IMR-90 (cell line): Measurements from ENCODE around the gene TEPSIN. TPM values are rescaled to one million over a fixed set of nuclear protein-coding genes. Genes with fewer than 3 reads are reported as not detected.

ENCODE experiments used
- ATAC-seq: fragments of 200-7000 bp; cut with Tn5 transposase; 2 replicates; pipeline ENCODE4 v1.9.1; 2020; ENCODE audit warnings: low read depth, mild to moderate bottlenecking, moderate library complexity
- BruUV-seq: library from RNA; stranded (reverse); fragments of 400-500 nt; replicated peaks from 2 replicates; lab custom pipeline; 2021; lab: Mats Ljungman, UMichigan
- CTCF ChIA-PET: fragments of 300-600 bp; formaldehyde crosslinking; extraction: SDS; loops from one replicate; lab custom pipeline; 2021; ENCODE audit warnings: antibody characterized with exemption; lab: Yijun Ruan, JAX
- POLR2A ChIA-PET: fragments of 300-600 bp; sonication (Branson Sonifier 250); formaldehyde crosslinking; loops from one replicate; lab custom pipeline; 2022; ENCODE audit warnings: antibody characterized with exemption; ENCODE audit not compliant: unreplicated experiment; lab: Charles Lee
- DNase-seq: peaks from one replicate; pipeline ENCODE4 v3.0.0; 2013
- H2AFZ ChIP-seq: replicated peaks from 2 replicates; pipeline ENCODE3; 2013; ENCODE audit warnings: low read length, mild to moderate bottlenecking; ENCODE audit not compliant: poor library complexity
- H2AK5ac ChIP-seq: 2 replicates; pipeline ENCODE4 v1.6.1; 2013; ENCODE audit warnings: low read depth, low read length, inconsistent platforms
- H2AK9ac ChIP-seq: replicated peaks from 2 replicates; pipeline ENCODE3; 2013; ENCODE audit warnings: mild to moderate bottlenecking, low read depth, low read length, moderate library complexity; ENCODE audit not compliant: poor library complexity
- H2BK120ac ChIP-seq: 2 replicates; pipeline ENCODE4 v1.6.1; 2013; ENCODE audit warnings: low read depth, low read length, inconsistent platforms
- H2BK15ac ChIP-seq: 3 replicates; pipeline ENCODE4 v1.6.1; 2013; ENCODE audit warnings: low read depth, low read length, inconsistent platforms
- H2BK20ac ChIP-seq: 2 replicates; pipeline ENCODE4 v1.6.1; 2013; ENCODE audit warnings: low read depth, mild to moderate bottlenecking, inconsistent platforms, low read length, moderate library complexity
- H2BK5ac ChIP-seq: 2 replicates; pipeline ENCODE4 v1.6.1; 2013; ENCODE audit warnings: mild to moderate bottlenecking, low read depth, low read length, inconsistent platforms; ENCODE audit not compliant: poor library complexity, severe bottlenecking
- H3K14ac ChIP-seq: replicated peaks from 2 replicates; pipeline ENCODE4 v1.6.1; 2013; ENCODE audit warnings: low read depth, low read length, inconsistent platforms
- H3K18ac ChIP-seq: 2 replicates; pipeline ENCODE4 v1.6.1; 2013; ENCODE audit warnings: low read depth, low read length, control low read depth
- H3K23ac ChIP-seq: 2 replicates; pipeline ENCODE4 v1.6.1; 2013; ENCODE audit warnings: low read depth, low read length, inconsistent platforms
- H3K27ac ChIP-seq: 2 replicates; pipeline ENCODE4 v1.5.1; 2013; ENCODE audit warnings: mild to moderate bottlenecking, control low read depth, low read length; ENCODE audit not compliant: insufficient read depth
- H3K27me3 ChIP-seq: 2 replicates; pipeline ENCODE4 v1.6.1; 2013; ENCODE audit warnings: low read length; ENCODE audit not compliant: control insufficient read depth, insufficient read depth
- H3K36me3 ChIP-seq: 2 replicates; pipeline ENCODE4 v1.6.1; 2013; ENCODE audit warnings: low read length, mixed read lengths; ENCODE audit not compliant: control insufficient read depth, insufficient read depth
- H3K4ac ChIP-seq: 2 replicates; pipeline ENCODE4 v1.6.1; 2013; ENCODE audit warnings: low read depth, low read length, inconsistent platforms
- H3K4me1 ChIP-seq: 2 replicates; pipeline ENCODE4 v1.6.1; 2013; ENCODE audit warnings: low read length, mixed read lengths; ENCODE audit not compliant: control insufficient read depth, insufficient read depth
- H3K4me2 ChIP-seq: 2 replicates; pipeline ENCODE4 v1.6.1; 2013; ENCODE audit warnings: low read depth, mild to moderate bottlenecking, control low read depth, low read length, moderate library complexity
- H3K4me3 ChIP-seq: 2 replicates; pipeline ENCODE4 v1.5.1; 2013; ENCODE audit warnings: low read depth, mild to moderate bottlenecking, control low read depth, low read length, moderate library complexity; ENCODE audit not compliant: insufficient read depth
- H3K56ac ChIP-seq: 2 replicates; pipeline ENCODE4 v1.6.1; 2013; ENCODE audit warnings: low read length, inconsistent platforms; ENCODE audit not compliant: insufficient read depth; ENCODE audit errors: extremely low read depth
- H3K79me1 ChIP-seq, 2 experiments: 2 replicates each; pipeline ENCODE4 v1.6.1; 2013; ENCODE audit warnings: low read length in 2 of 2, inconsistent platforms in 1 of 2, low read depth in 1 of 2
- H3K9ac ChIP-seq: 2 replicates; pipeline ENCODE4 v1.6.1; 2013; ENCODE audit warnings: low read depth, low read length, control low read depth
- H3K9me1 ChIP-seq: 2 replicates; pipeline ENCODE4 v1.6.1; 2013; ENCODE audit warnings: low read length, inconsistent platforms; ENCODE audit not compliant: insufficient read depth
- H3K9me3 ChIP-seq: 2 replicates; pipeline ENCODE4 v1.6.1; 2013; ENCODE audit warnings: low read length; ENCODE audit not compliant: control insufficient read depth, insufficient read depth
- H4K20me1 ChIP-seq: 2 replicates; pipeline ENCODE4 v1.6.1; 2013; ENCODE audit warnings: low read length, inconsistent platforms; ENCODE audit not compliant: insufficient read depth
- H4K5ac ChIP-seq: 2 replicates; pipeline ENCODE4 v1.6.1; 2013; ENCODE audit warnings: mild to moderate bottlenecking, low read depth, low read length, control low read depth
- H4K8ac ChIP-seq, 2 experiments: 2 replicates each; pipeline ENCODE4 v1.6.1; 2013; ENCODE audit warnings: low read depth in 2 of 2, low read length in 2 of 2, control low read depth in 1 of 2, inconsistent platforms in 1 of 2
- H4K91ac ChIP-seq: 2 replicates; pipeline ENCODE4 v1.6.1; 2013; ENCODE audit warnings: low read depth, low read length, inconsistent platforms; ENCODE audit not compliant: insufficient read depth
- BHLHE40 ChIP-seq: fragments of 150-350 bp; IDR thresholded peaks from 2 replicates; pipeline ENCODE4 v1.6.1; 2016; ENCODE audit warnings: mild to moderate bottlenecking, low read depth, low read length
- CEBPB ChIP-seq: IDR thresholded peaks from 2 replicates; pipeline ENCODE4 v1.6.1; 2012; ENCODE audit warnings: low read depth, low read length, improper control_type of control experiment
- CHD1 ChIP-seq: IDR thresholded peaks from 2 replicates; pipeline ENCODE4 v1.6.1; 2012; ENCODE audit warnings: low read depth, low read length, improper control_type of control experiment
- FOS ChIP-seq: fragments of 150-350 bp; IDR thresholded peaks from 2 replicates; pipeline ENCODE4 v1.6.1; 2016; ENCODE audit warnings: low read depth, low read length
- MAFK ChIP-seq: IDR thresholded peaks from 2 replicates; pipeline ENCODE4 v1.6.1; 2012; ENCODE audit warnings: low read depth, low read length, improper control_type of control experiment
- MAZ ChIP-seq: IDR thresholded peaks from 2 replicates; pipeline ENCODE4 v1.6.1; 2012; ENCODE audit warnings: low read depth, mild to moderate bottlenecking, low read length, improper control_type of control experiment, moderate library complexity, borderline replicate concordance
- MXI1 ChIP-seq: IDR thresholded peaks from 2 replicates; pipeline ENCODE4 v1.6.1; 2012; ENCODE audit warnings: low read depth, mild to moderate bottlenecking, low read length, moderate library complexity, borderline replicate concordance
- NFE2L2 ChIP-seq: fragments of 150-350 bp; IDR thresholded peaks from 2 replicates; pipeline ENCODE4 v1.6.1; 2016; ENCODE audit warnings: low read depth, mild to moderate bottlenecking, low read length
- POLR2A ChIP-seq: IDR thresholded peaks from 2 replicates; pipeline ENCODE4 v1.6.1; 2012; ENCODE audit warnings: mild to moderate bottlenecking, low read depth, low read length
- RAD21 ChIP-seq: IDR thresholded peaks from 2 replicates; pipeline ENCODE4 v1.6.1; 2012; ENCODE audit warnings: low read length, improper control_type of control experiment
- RCOR1 ChIP-seq: IDR thresholded peaks from 2 replicates; pipeline ENCODE4 v1.6.1; 2012; ENCODE audit warnings: mild to moderate bottlenecking, low read length, improper control_type of control experiment; ENCODE audit not compliant: insufficient replicate concordance
- RFX5 ChIP-seq: IDR thresholded peaks from 2 replicates; pipeline ENCODE4 v1.8.0; 2012; ENCODE audit warnings: low read depth, mild to moderate bottlenecking, low read length, moderate library complexity
- SMC3 ChIP-seq: fragments of 150-350 bp; IDR thresholded peaks from 2 replicates; pipeline ENCODE4 v1.6.1; 2016; ENCODE audit warnings: low read depth, mild to moderate bottlenecking, antibody characterized with exemption, low read length, moderate library complexity
- WGBS, 2 experiments: methylation state at CpG; one replicate each; pipeline versions ENCODE4 v1.1.5 to v1.1.7; 2013; ENCODE audit warnings: missing lambda C conversion rate in 2 of 2; ENCODE audit not compliant: insufficient read length in 1 of 2; ENCODE audit errors: extremely low coverage in 2 of 2; 5-methylcytosine and 5-hydroxymethylcytosine counted together
- dilution Hi-C: fragments of 300-500 bp; cut with HindIII; formaldehyde crosslinking; loops from one replicate; pipeline ENCODE4 v1.14.3; 2018; ENCODE audit warnings: low sequenced_read_pairs; ENCODE audit not compliant: unreplicated experiment
- in situ Hi-C: fragments of 300-500 bp; cut with MboI; formaldehyde crosslinking; loops from 3 replicates; pipeline ENCODE4 v1.14.3; 2019; ENCODE audit warnings: low sequenced_read_pairs, inconsistent platforms, mixed read lengths
- intact Hi-C: fragments of 100-400 bp; cut with micrococcal nuclease; formaldehyde crosslinking; loops from 2 replicates; pipeline ENCODE4 v1.10.0; 2022
- polyA plus RNA-seq, 3 experiments: library from polyadenylated mRNA; depleted of rRNA; stranded (reverse); fragments of >200 nt; gene quantifications; 2 replicates each; pipeline ENCODE4 v1.2.3, GENCODE V29; 2012; ENCODE audit warnings: low replicate concordance in 1 of 3
- total RNA-seq: library from RNA; depleted of rRNA; stranded (reverse); fragments of >200 nt; gene quantifications from 2 replicates; pipeline ENCODE4 v1.2.3, GENCODE V29; 2012
- TF ChIP-seq, protein P1 (sequence below): fragments of 150-350 bp; IDR thresholded peaks from 2 replicates; pipeline ENCODE4 v1.6.1; 2016; ENCODE audit warnings: low read depth, mild to moderate bottlenecking, low read length, moderate library complexity, borderline replicate concordance
- TF ChIP-seq, protein P2 (sequence below): conservative IDR thresholded peaks from 2 replicates; pipeline ENCODE4 v1.5.1; 2012; ENCODE audit warnings: mild to moderate bottlenecking, low read depth, low read length, improper control_type of control experiment

The TEPSIN gene
- total and polyA plus RNA-seq, 2 of the 4 experiments (the other 2 are of a cell fraction), result 3.2 to 28.1 TPM

DNA sequence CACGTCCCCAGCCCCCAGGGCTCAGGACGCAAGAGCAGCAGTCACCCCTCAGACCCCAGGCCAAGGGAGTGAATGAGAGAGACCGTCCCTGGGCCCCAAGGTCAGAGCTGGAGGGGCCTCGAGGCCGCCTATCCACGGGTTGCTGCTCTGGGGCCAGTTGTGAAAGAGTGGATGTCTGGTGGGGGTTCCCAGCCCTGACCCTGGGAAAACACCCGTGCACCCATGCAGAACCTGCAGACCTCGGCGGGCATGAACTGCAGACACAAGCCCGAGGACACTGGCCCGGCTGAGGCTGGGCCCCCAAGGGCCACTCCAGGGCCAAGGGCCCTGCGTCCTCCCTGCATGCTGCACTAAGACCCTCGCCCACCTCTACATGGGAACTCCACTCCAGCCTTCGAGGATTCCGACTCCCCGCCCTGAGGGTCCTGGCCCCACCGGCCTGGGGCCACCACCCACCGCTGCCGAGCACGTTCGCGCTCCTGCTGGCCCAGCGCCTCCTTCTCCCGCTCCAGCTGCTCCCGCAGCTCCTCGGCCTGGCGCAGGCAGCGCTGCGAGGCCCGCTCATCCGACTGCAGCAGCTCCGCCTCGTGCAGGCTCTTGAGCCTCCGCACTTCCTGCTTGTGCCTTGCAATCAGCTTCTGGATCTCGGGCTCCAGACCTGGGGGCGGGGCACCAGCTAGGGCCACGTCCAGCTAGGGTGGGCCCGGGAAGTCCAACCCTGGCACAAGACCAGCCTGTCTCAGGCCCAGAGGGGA lies 45.2 kb downstream of the TEPSIN start:
- H2BK120ac ChIP-seq, result no peak overlapping the region
- no peak overlapping the region for H2BK5ac ChIP-seq
- no peaks in the 10 kb centered on the region for H3K9me3 ChIP-seq
- no peak overlapping the region for H4K8ac ChIP-seq
- no peak overlapping the region for H4K5ac ChIP-seq
- no peaks in the 10 kb centered on the region for H3K79me1 ChIP-seq
- no peaks in the 10 kb centered on the region for H3K9me1 ChIP-seq
- no peak overlapping the region for H2AFZ ChIP-seq
- TF ChIP-seq, protein P1, sequence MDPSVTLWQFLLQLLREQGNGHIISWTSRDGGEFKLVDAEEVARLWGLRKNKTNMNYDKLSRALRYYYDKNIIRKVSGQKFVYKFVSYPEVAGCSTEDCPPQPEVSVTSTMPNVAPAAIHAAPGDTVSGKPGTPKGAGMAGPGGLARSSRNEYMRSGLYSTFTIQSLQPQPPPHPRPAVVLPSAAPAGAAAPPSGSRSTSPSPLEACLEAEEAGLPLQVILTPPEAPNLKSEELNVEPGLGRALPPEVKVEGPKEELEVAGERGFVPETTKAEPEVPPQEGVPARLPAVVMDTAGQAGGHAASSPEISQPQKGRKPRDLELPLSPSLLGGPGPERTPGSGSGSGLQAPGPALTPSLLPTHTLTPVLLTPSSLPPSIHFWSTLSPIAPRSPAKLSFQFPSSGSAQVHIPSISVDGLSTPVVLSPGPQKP, result no peak
- TF ChIP-seq FOS, result no peak
- TF ChIP-seq BHLHE40, result no peak
- no peak for TF ChIP-seq CHD1
- TF ChIP-seq MAFK, result no peak
- no peak for TF ChIP-seq RFX5
- no peak for TF ChIP-seq POLR2A
- no peak for TF ChIP-seq CEBPB
- no peak for TF ChIP-seq RCOR1
- no peak for TF ChIP-seq SMC3
- TF ChIP-seq MAZ, result no peak
- TF ChIP-seq NFE2L2, result no peak
- TF ChIP-seq MXI1, result no peak
- TF ChIP-seq, protein P2, sequence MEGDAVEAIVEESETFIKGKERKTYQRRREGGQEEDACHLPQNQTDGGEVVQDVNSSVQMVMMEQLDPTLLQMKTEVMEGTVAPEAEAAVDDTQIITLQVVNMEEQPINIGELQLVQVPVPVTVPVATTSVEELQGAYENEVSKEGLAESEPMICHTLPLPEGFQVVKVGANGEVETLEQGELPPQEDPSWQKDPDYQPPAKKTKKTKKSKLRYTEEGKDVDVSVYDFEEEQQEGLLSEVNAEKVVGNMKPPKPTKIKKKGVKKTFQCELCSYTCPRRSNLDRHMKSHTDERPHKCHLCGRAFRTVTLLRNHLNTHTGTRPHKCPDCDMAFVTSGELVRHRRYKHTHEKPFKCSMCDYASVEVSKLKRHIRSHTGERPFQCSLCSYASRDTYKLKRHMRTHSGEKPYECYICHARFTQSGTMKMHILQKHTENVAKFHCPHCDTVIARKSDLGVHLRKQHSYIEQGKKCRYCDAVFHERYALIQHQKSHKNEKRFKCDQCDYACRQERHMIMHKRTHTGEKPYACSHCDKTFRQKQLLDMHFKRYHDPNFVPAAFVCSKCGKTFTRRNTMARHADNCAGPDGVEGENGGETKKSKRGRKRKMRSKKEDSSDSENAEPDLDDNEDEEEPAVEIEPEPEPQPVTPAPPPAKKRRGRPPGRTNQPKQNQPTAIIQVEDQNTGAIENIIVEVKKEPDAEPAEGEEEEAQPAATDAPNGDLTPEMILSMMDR, result no peak
- TF ChIP-seq RAD21, result no peak
- no peak overlapping the region for H2AK9ac ChIP-seq
- no peak overlapping the region for H3K4ac ChIP-seq
- H3K4me1 ChIP-seq, result no peaks in the 10 kb centered on the region
- H3K4me3 ChIP-seq, result no peak overlapping the region
- no peak overlapping the region for H3K9ac ChIP-seq
- no peak overlapping the region for H3K14ac ChIP-seq
- WGBS, 2 experiments, result 86% methylated on average over 34 of the region's 38 CpGs; no CpG with 5 or more reads in 1 of the 2 experiments
- H2BK20ac ChIP-seq, result no peak overlapping the region
- no peak overlapping the region for H3K23ac ChIP-seq
- no peak overlapping the region for H4K91ac ChIP-seq
- intact Hi-C loops (no loop called here), dilution Hi-C loops (no loop called here), in situ Hi-C loops (no loop called here)
- no peak overlapping the region for H2AK5ac ChIP-seq
- H3K27me3 ChIP-seq, result no peaks in the 10 kb centered on the region
- DNase-seq (no peak), ATAC-seq (no peak)
- no peak overlapping the region for H3K18ac ChIP-seq
- POLR2A ChIA-PET, result no interaction called here
- H4K20me1 ChIP-seq, result no peaks in the 10 kb centered on the region; the same call in 1 of the 2 replicates
- CTCF ChIA-PET, result no interaction called here
- H2BK15ac ChIP-seq, result no peak overlapping the region
- no TSS peak for BruUV-seq
- no peak overlapping the region for H3K27ac ChIP-seq
- peaks cover 11% of the 10 kb centered on the region for H3K36me3 ChIP-seq
- no peak overlapping the region for H3K56ac ChIP-seq
- no peak overlapping the region for H3K4me2 ChIP-seq
